Measurements from ENCODE around the gene SUGP2.

Gene SUGP2

DNA sequence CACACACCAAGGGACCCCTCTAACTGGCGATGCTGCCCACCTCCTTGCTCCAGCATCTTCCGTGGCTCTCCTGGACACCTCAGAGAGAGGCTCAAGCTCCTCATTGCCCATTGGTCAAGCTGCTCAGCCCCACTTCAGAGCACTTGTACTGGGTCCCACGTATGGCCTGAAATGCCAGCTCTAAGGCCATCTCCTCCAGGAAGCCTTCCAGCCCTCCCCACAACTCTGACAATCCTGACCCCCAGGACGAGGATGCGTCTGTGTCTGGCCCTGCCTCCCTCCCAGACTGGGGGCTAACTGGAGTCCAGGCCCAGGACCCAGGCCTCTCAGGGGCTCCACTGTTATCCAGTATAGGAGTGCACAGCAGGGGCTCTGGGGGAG lies 84.4 kb downstream of the SUGP2 start:
- DNase-seq, result no peak

GRCh38 chr19:18948075-18948975 lies 85.0 kb downstream of the SUGP2 start:
- DNase-seq, result no peak

DNA sequence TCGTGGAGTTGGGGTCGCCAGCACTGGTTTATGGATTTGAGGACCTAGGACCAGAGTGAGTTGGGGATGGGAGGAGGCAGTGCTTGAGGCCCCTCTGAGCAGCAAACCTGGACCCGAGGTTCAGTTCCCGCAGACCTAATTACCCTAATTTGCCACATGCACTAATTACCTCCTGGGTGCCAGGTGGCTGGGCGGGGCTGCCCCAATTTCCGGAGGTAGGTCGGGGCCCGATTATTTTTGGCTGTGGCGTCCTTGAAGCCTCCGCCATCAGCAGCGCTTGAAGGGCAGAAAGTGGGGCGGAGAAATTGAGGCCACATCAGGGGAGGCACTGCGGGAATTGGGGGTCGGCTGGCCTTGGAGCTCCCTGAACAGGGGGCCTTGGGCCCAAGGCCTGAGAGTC lies 86.4 kb downstream of the SUGP2 start:
- DNase-seq, result no peak

DNA sequence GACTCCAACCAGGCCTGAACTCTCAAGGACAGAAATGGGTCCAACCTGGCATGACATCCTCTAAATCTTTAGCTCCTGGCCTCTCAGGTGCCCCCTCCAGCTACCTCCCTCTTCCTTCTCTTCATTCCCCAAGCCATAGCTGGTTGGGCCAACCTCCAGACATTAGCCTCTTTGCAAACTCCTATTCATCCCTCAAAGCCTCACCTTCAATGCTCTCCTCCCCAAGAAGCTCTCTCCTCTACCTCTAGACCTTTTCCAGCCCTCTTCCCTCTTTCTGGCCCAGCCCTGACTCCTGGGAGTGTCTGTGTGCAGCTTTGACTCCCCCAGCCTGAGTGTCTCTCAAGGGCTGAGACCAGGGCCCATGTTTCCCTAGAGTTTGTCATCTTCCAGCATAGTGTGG lies 87.0 kb downstream of the SUGP2 start:
- no peak for DNase-seq

- no peak for DNase-seq
Measured at GRCh38 chr19:18945297-18945696, 88.0 kb downstream of the SUGP2 start.

DNA sequence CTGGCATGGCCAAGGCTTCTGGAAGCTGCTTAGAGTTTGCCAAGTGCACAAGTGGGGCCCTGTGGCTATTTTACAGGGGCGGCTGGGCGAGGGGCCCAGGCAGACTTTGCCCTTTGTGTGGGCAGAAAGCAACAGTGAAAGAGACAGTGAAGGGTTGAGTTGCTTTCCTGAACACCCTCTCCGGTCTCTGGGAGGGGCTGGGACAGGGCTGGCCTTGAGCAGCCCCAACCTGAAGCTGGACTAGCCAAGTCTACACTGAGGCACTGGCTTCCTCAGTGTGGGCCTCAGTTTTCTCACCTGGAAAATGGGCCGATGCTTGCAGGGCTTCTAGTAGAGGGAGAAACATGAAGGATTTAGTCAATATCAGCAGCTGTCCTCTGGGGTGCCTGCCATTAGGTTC lies 89.9 kb downstream of the SUGP2 start:
- DNase-seq, result no peak

- DNase-seq, result no peak
Measured at GRCh38 chr19:18942692-18943091, 90.6 kb downstream of the SUGP2 start.

- no peak for DNase-seq
Measured at GRCh38 chr19:18941628-18942354, 91.5 kb downstream of the SUGP2 start.

Data from T-helper 1 cell (primary cell).